Measurements from ENCODE around the gene TMEM232. TPM values are rescaled to one million over a fixed set of nuclear protein-coding genes. Genes with fewer than 3 reads are reported as not detected.

Gene TMEM232
- total and polyA plus RNA-seq, 2 experiments from 2014 or later = 1.3 to 1.9 TPM

- Histone ChIP-seq H3K4me1 (ENCODE audit: insufficient read depth) (no peaks in the 10 kb centered on the region), H3K79me2 (replicated peaks; ENCODE audit: insufficient read depth) (no peaks in the 10 kb centered on the region), H3F3A (replicated peaks; ENCODE audit: low read depth) (no peaks in the 10 kb centered on the region), H3K4me2 (no peak overlapping the region), H4K20me1 (replicated peaks; ENCODE audit: insufficient read depth) (no peaks in the 10 kb centered on the region), H3K9me2 (ENCODE audit: insufficient read depth) (no peaks in the 10 kb centered on the region), H3K4me3 (no peak overlapping the region), H3K36me3 (ENCODE audit: insufficient read depth) (no peaks in the 10 kb centered on the region), H3K27me3 (ENCODE audit: insufficient read depth) (no peaks in the 10 kb centered on the region), H2AFZ (peak overlapping the region; percentile 12; the same call in 1 of the 2 replicates), H3K27ac (ENCODE audit: low read depth) (no peak overlapping the region)
- peak; percentile 63 for ATAC-seq
- TF ChIP-seq NANOG (IDR thresholded peaks at IDR 0.05; ENCODE audit: borderline replicate concordance) (no peak), STAT1 (IDR thresholded peaks at IDR 0.05; ENCODE audit: unreplicated experiment) (no peak), EZH2 (IDR thresholded peaks at IDR 0.05; ENCODE audit: low read depth, unreplicated experiment) (no peak), ZNF331 (CRISPR knock-in tag; IDR thresholded peaks at IDR 0.05; ENCODE audit: low read depth) (no peak), POLR2AphosphoS5 (IDR thresholded peaks at IDR 0.05; ENCODE audit: low read depth) (no peak), EZH2phosphoT487 (IDR thresholded peaks at IDR 0.05; ENCODE audit: unreplicated experiment) (no peak), JUNB (IDR thresholded peaks at IDR 0.05; ENCODE audit: unreplicated experiment) (no peak), REST (IDR thresholded peaks at IDR 0.05; ENCODE audit: unreplicated experiment) (no peak), CREB1 (CRISPR knock-in tag; IDR thresholded peaks at IDR 0.05; ENCODE audit: low read depth) (no peak), ZNF462 (CRISPR knock-in tag; IDR thresholded peaks at IDR 0.05) (no peak), ZNF114 (CRISPR knock-in tag; IDR thresholded peaks at IDR 0.05) (no peak), ETS1 (IDR thresholded peaks at IDR 0.05) (no peak), CTCF (conservative IDR thresholded peaks at IDR 0.05; ENCODE audit: low read depth in 2 of 2) (no peak)
- peak; percentile 30 for DNase-seq (ENCODE audit: low spot score)
- no peak overlapping the region for H3K4me3 Mint-ChIP-seq
- no peak overlapping the region; the same call in 1 of the 2 replicates for H3K27ac Mint-ChIP-seq
- no peaks in the 10 kb centered on the region for H3K4me1 Mint-ChIP-seq
- H3K27me3 Mint-ChIP-seq (ENCODE audit: insufficient read depth, low read depth, poor library complexity) = no peaks in the 10 kb centered on the region
- H3K36me3 Mint-ChIP-seq (ENCODE audit: low read depth) = no peaks in the 10 kb centered on the region
- H3K9me3 Mint-ChIP-seq = no peaks in the 10 kb centered on the region
Observed at GRCh38 chr5:110681109-110681508, 45.4 kb downstream of the TMEM232 start.
